Measurements from ENCODE around the gene THOC6. TPM values are rescaled to one million over a fixed set of nuclear protein-coding genes. Genes with fewer than 3 reads are reported as not detected.

The THOC6 gene
- total RNA-seq, 1 donor, result 28.1 TPM

- DNase-seq (ENCODE audit: low read depth), result no peak
- H3K4me3 ChIP-seq (ENCODE audit: low read depth, low read length), result no peak overlapping the region
- TF ChIP-seq, protein P1, sequence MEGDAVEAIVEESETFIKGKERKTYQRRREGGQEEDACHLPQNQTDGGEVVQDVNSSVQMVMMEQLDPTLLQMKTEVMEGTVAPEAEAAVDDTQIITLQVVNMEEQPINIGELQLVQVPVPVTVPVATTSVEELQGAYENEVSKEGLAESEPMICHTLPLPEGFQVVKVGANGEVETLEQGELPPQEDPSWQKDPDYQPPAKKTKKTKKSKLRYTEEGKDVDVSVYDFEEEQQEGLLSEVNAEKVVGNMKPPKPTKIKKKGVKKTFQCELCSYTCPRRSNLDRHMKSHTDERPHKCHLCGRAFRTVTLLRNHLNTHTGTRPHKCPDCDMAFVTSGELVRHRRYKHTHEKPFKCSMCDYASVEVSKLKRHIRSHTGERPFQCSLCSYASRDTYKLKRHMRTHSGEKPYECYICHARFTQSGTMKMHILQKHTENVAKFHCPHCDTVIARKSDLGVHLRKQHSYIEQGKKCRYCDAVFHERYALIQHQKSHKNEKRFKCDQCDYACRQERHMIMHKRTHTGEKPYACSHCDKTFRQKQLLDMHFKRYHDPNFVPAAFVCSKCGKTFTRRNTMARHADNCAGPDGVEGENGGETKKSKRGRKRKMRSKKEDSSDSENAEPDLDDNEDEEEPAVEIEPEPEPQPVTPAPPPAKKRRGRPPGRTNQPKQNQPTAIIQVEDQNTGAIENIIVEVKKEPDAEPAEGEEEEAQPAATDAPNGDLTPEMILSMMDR (IDR thresholded peaks at IDR 0.05; ENCODE audit: insufficient read depth, low read depth, low read length), result no peak
Measured at GRCh38 chr16:3030222-3031212, 6.7 kb downstream of the THOC6 start.

- H3K4me3 ChIP-seq (ENCODE audit: low read depth, low read length), result no peak overlapping the region
- TF ChIP-seq, protein P1 (IDR thresholded peaks at IDR 0.05; ENCODE audit: insufficient read depth, low read depth, low read length), result no peak
Measured at GRCh38 chr16:3032624-3033023, 8.8 kb downstream of the THOC6 start.

GRCh38 chr16:3035289-3035971, 11.6 kb downstream of the THOC6 start:
- no peak overlapping the region for H3K4me3 ChIP-seq (ENCODE audit: low read depth, low read length)
- DNase-seq (ENCODE audit: low read depth), result no peak
- TF ChIP-seq, protein P1 (IDR thresholded peaks at IDR 0.05; ENCODE audit: insufficient read depth, low read depth, low read length), result no peak

More at GRCh38 chr16:3032624-3033023, 8.8 kb downstream of the THOC6 start:
- DNase-seq (ENCODE audit: low read depth), result no peak

DNA sequence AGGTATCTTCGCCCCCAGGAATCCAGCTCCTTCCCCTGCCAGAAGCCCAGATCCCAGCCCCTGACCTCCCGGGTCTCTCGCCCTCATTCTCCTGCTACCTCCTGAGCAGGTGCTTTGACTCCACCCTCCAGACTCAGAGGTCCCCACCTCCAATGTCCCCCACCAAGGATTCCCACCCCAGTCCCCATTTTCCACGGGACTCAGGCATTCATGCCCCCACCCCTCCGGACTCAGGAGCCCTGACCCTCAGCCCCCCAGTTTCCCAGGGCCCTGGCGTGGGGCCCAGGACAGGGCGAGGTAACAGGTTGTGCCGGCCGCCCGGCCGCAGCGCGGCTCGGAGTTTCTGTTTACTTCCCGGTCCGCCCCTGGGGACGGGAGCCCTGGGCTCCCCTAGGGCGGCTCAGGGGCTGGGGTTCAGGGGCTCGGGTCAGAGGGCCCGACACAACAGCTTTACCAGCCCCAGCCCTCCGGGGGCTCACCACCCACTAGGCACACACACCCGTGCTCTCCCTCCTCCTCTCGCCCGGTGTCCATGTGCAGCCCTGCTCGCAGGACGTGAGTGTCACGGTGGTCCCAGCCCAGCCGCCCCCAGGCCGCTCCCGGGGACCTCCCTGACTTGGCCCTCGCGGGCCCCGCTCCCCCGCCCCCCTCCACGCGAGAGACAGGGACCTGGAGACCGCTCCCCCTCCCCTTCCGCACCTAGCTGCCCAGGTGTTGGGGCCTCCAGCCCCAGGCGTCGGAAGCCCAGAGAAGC, 12.3 kb downstream of the THOC6 start:
- TF ChIP-seq, protein P1 (IDR thresholded peaks at IDR 0.05; ENCODE audit: insufficient read depth, low read depth, low read length), result no peak
- no peak overlapping the region for H3K4me3 ChIP-seq (ENCODE audit: low read depth, low read length)
- DNase-seq (ENCODE audit: low read depth), result no peak

DNA sequence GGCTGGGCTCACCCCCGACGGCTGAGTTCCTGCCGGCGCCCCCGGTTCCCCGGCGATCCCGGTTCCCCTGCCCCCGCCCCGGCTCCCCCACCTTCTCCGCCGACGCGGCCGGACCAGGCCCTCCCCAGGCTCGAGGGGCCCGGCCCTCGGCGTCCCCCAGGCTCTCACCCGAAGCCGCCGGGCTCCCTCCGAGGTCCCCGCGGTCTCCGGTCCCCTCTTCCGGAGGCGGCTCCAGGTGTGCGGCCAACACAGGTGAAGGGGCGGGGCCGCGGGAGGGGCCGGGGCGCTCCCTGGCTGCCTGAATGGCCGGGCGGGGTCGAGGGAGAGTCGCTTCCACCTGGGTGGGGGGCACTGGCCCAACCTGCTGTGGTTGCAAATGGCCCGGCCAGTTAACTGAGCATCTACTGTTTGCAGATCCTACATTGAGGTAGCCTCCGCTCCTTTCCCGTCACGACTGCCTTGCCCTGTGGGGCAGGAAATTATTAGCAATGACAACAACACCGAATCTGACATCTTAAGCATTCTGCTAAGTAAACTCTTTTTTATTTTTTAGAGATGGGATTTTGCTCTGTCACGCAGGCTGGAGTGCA, 13.0 kb downstream of the THOC6 start, which contains the start of gene BICDL2:
BICDL2 (minus strand) TSS at position 219 of the 590 bp plus-strand sequence. CDS start 1,448 bp downstream, outside the sequence.
- no peak for DNase-seq (ENCODE audit: low read depth)
- H3K4me3 ChIP-seq (ENCODE audit: low read depth, low read length), result no peak within 1 kb of the TSS
- TF ChIP-seq, protein P1 (IDR thresholded peaks at IDR 0.05; ENCODE audit: insufficient read depth, low read depth, low read length), result no peak

GRCh38 chr16:3038256-3038655, 14.4 kb downstream of the THOC6 start:
- no peak overlapping the region for H3K4me3 ChIP-seq (ENCODE audit: low read depth, low read length)
- TF ChIP-seq, protein P1 (IDR thresholded peaks at IDR 0.05; ENCODE audit: insufficient read depth, low read depth, low read length), result no peak
- DNase-seq (ENCODE audit: low read depth), result no peak
